Measurements from ENCODE around the gene TAL1. TPM values are rescaled to one million over a fixed set of nuclear protein-coding genes. Genes with fewer than 3 reads are reported as not detected.

Gene TAL1
- total and polyA plus RNA-seq, 2 experiments from 2014 or later: not detected

- TF ChIP-seq ZNF114 (CRISPR knock-in tag; IDR thresholded peaks at IDR 0.05) (no peak), ZNF331 (CRISPR knock-in tag; IDR thresholded peaks at IDR 0.05; ENCODE audit: low read depth) (no peak), REST (IDR thresholded peaks at IDR 0.05; ENCODE audit: unreplicated experiment) (no peak), EZH2phosphoT487 (IDR thresholded peaks at IDR 0.05; ENCODE audit: unreplicated experiment) (no peak), STAT1 (IDR thresholded peaks at IDR 0.05; ENCODE audit: unreplicated experiment) (no peak)
- H3K4me3 Mint-ChIP-seq: no peak overlapping the region
- DNase-seq (ENCODE audit: low spot score): no peak
- Histone ChIP-seq H3K27me3 (ENCODE audit: insufficient read depth) (peaks cover 3% of the 10 kb centered on the region), H3K27ac (ENCODE audit: low read depth) (no peak overlapping the region), H3F3A (replicated peaks; ENCODE audit: low read depth) (no peaks in the 10 kb centered on the region), H3K4me1 (ENCODE audit: insufficient read depth) (peaks cover 7% of the 10 kb centered on the region), H2AFZ (no peak overlapping the region), H3K9me2 (ENCODE audit: insufficient read depth) (no peaks in the 10 kb centered on the region), H3K36me3 (ENCODE audit: insufficient read depth) (no peaks in the 10 kb centered on the region), H3K79me2 (replicated peaks; ENCODE audit: insufficient read depth) (no peaks in the 10 kb centered on the region), H4K20me1 (replicated peaks; ENCODE audit: insufficient read depth) (no peaks in the 10 kb centered on the region), H3K4me3 (no peak overlapping the region), H3K4me2 (no peak overlapping the region)
- no peak for ATAC-seq
- H3K27ac Mint-ChIP-seq: no peak overlapping the region
- H3K36me3 Mint-ChIP-seq (ENCODE audit: low read depth): no peaks in the 10 kb centered on the region; the same call in 2 of the 3 replicates
- no peaks in the 10 kb centered on the region for H3K9me3 Mint-ChIP-seq
- peaks cover 19% of the 10 kb centered on the region for H3K27me3 Mint-ChIP-seq (ENCODE audit: insufficient read depth, low read depth, poor library complexity)
- H3K4me1 Mint-ChIP-seq: peaks cover 11% of the 10 kb centered on the region; the same call in 2 of the 3 replicates
These were observed 57.4 kb downstream of the TAL1 start for GRCh38 chr1:47174656-47175020.

- Histone ChIP-seq H3K9me2 (ENCODE audit: insufficient read depth) (no peaks in the 10 kb centered on the region), H3K4me1 (ENCODE audit: insufficient read depth) (no peaks in the 10 kb centered on the region), H3F3A (replicated peaks; ENCODE audit: low read depth) (no peaks in the 10 kb centered on the region), H3K4me3 (no peak overlapping the region), H2AFZ (no peak overlapping the region), H3K4me2 (no peak overlapping the region), H3K27me3 (ENCODE audit: insufficient read depth) (no peaks in the 10 kb centered on the region), H3K36me3 (ENCODE audit: insufficient read depth) (no peaks in the 10 kb centered on the region), H4K20me1 (replicated peaks; ENCODE audit: insufficient read depth) (no peaks in the 10 kb centered on the region), H3K27ac (ENCODE audit: low read depth) (no peak overlapping the region), H3K79me2 (replicated peaks; ENCODE audit: insufficient read depth) (no peaks in the 10 kb centered on the region)
- H3K4me3 Mint-ChIP-seq: no peak overlapping the region
- H3K4me1 Mint-ChIP-seq: no peaks in the 10 kb centered on the region
- H3K9me3 Mint-ChIP-seq: peaks cover 6% of the 10 kb centered on the region; the same call in 2 of the 3 replicates
- ATAC-seq (no peak), DNase-seq (ENCODE audit: low spot score) (no peak)
- TF ChIP-seq NANOG (IDR thresholded peaks at IDR 0.05; ENCODE audit: borderline replicate concordance) (no peak), EZH2phosphoT487 (IDR thresholded peaks at IDR 0.05; ENCODE audit: unreplicated experiment) (no peak), ZNF331 (CRISPR knock-in tag; IDR thresholded peaks at IDR 0.05; ENCODE audit: low read depth) (no peak), ZNF462 (CRISPR knock-in tag; IDR thresholded peaks at IDR 0.05) (no peak), EZH2 (IDR thresholded peaks at IDR 0.05; ENCODE audit: low read depth, unreplicated experiment) (no peak), POLR2AphosphoS5 (IDR thresholded peaks at IDR 0.05; ENCODE audit: low read depth) (no peak)
- no peaks in the 10 kb centered on the region for H3K36me3 Mint-ChIP-seq (ENCODE audit: low read depth)
- H3K27ac Mint-ChIP-seq: no peak overlapping the region
- H3K27me3 Mint-ChIP-seq (ENCODE audit: insufficient read depth, low read depth, poor library complexity): peaks cover 9% of the 10 kb centered on the region
These were observed 59.2 kb downstream of the TAL1 start for GRCh38 chr1:47172782-47173181.
